Muscle of leg (tissue), 11 donors: ENCODE results near the gene MR1. TPM values are rescaled to one million over a fixed set of nuclear protein-coding genes. Genes with fewer than 3 reads are reported as not detected.

Source experiments
- DNase-seq: peaks from one replicate; pipeline ENCODE4 v3.0.0; 2013
- H3K27ac ChIP-seq: one replicate; pipeline ENCODE4 v1.5.1; 2013; ENCODE audit warnings: mild to moderate bottlenecking, low read length, control low read depth
- H3K27me3 ChIP-seq: one replicate; pipeline ENCODE4 v1.6.1; 2013; ENCODE audit warnings: low read length; ENCODE audit not compliant: control insufficient read depth, insufficient read depth
- H3K36me3 ChIP-seq: one replicate; pipeline ENCODE4 v1.6.1; 2013; ENCODE audit warnings: low read length; ENCODE audit not compliant: control insufficient read depth, insufficient read depth
- H3K4me1 ChIP-seq: one replicate; pipeline ENCODE4 v1.6.1; 2013; ENCODE audit warnings: low read length; ENCODE audit not compliant: control insufficient read depth, insufficient read depth
- H3K4me3 ChIP-seq: one replicate; pipeline ENCODE4 v1.5.1; 2013; ENCODE audit warnings: low read length, control low read depth
- H3K9me3 ChIP-seq: replicated peaks from 2 replicates; pipeline ENCODE4 v1.6.1; 2013; ENCODE audit warnings: low read depth, low read length; ENCODE audit not compliant: control insufficient read depth
- WGBS: methylation state at CpG from one replicate; pipeline ENCODE4 v1.1.5; 2013; ENCODE audit warnings: missing lambda C conversion rate; ENCODE audit not compliant: insufficient coverage; 5-methylcytosine and 5-hydroxymethylcytosine counted together
- polyA plus RNA-seq, 8 donors: library from polyadenylated mRNA; unstranded; fragments of 120-200 nt; gene quantifications; one replicate each; pipeline versions ENCODE4 v1.2.1 to v1.2.3, GENCODE V29; 2013; ENCODE audit warnings: inconsistent platforms in 1 of 8, low replicate concordance in 1 of 8; ENCODE audit not compliant: insufficient read length in 8 of 8, insufficient read depth in 1 of 8
- total RNA-seq: library from RNA; stranded (reverse); fragments of 120-200 nt; gene quantifications from one replicate; pipeline ENCODE4 v1.2.4, GENCODE V29; 2013

Gene MR1
- total and polyA plus RNA-seq, 9 donors, result 3.2 to 6.3 (median 4.1) TPM

- Histone ChIP-seq H3K4me1 (peaks cover 32% of the 10 kb centered on the region), H3K4me3 (peak overlapping the region; percentile 90), H3K27me3 (no peaks in the 10 kb centered on the region), H3K27ac (peak overlapping the region; percentile 89), H3K36me3 (no peaks in the 10 kb centered on the region), H3K9me3 (no peaks in the 10 kb centered on the region)
- WGBS, result under 1% methylated on average over 80 of the region's 104 CpGs
- peak; percentile 96 for DNase-seq
Observed at GRCh38 chr1:181105134-181106021, 71.6 kb downstream of the MR1 start.

DNA sequence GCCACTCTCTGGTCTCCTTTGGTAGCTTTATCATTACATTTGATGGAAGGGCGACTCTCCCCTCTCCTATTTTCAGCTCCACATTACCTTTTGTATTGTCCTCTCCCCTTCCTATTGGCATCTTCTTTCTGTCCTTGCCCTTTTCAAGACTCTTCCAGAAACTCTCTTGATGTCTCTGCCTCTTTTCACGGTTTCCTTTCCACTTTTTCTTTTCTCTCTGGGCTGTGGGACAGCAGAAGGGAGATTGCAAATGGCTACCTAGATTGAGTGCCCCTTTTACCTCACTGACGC, 72.2 kb downstream of the MR1 start:
- H3K4me1 ChIP-seq, result peaks cover 32% of the 10 kb centered on the region
- no peak for DNase-seq
- WGBS, result 70% methylated on average over 3 of the region's 3 CpGs

GRCh38 chr1:181106479-181106878, 72.7 kb downstream of the MR1 start:
- no peak for DNase-seq
- Histone ChIP-seq H3K27me3 (no peaks in the 10 kb centered on the region), H3K4me3 (no peak overlapping the region), H3K36me3 (no peaks in the 10 kb centered on the region), H3K9me3 (no peaks in the 10 kb centered on the region), H3K27ac (peak overlapping the region; percentile 31), H3K4me1 (peaks cover 32% of the 10 kb centered on the region)
- no CpG with 5 or more reads among the region's 6 CpGs for WGBS

More for the DNA sequence above, 72.2 kb downstream of the MR1 start:
- Histone ChIP-seq H3K4me3 (no peak overlapping the region), H3K9me3 (no peaks in the 10 kb centered on the region), H3K36me3 (no peaks in the 10 kb centered on the region), H3K27ac (peak overlapping the region; percentile 74), H3K27me3 (no peaks in the 10 kb centered on the region)

DNA sequence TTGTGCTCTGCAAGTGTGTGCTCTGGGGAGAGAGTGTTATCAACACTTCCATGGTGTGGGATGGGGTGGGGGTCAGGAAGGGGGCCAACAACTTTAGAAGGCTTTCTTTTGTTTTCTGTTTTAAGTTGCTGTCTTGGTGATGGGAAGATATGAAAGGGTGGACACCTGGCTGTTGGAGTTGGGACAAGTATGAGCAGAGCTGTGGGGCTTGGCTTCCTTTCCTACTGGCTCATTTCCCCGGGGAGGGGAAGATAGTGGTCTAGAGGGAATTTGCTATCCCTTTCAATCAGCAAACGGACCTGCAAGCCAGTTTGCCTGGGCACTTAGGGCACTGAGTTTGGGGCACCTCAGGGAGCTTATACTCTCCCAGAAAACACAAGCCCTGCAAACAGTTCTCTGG, 73.9 kb downstream of the MR1 start:
- H3K36me3 ChIP-seq, result no peaks in the 10 kb centered on the region
- H3K27ac ChIP-seq, result no peak overlapping the region
- H3K9me3 ChIP-seq, result no peaks in the 10 kb centered on the region
- no peaks in the 10 kb centered on the region for H3K27me3 ChIP-seq
- no peak for DNase-seq
- no CpG with 5 or more reads among the region's 2 CpGs for WGBS
- no peak overlapping the region for H3K4me3 ChIP-seq
- H3K4me1 ChIP-seq, result peaks cover 38% of the 10 kb centered on the region

- Histone ChIP-seq H3K4me3 (no peak overlapping the region), H3K4me1 (peaks cover 40% of the 10 kb centered on the region), H3K27me3 (no peaks in the 10 kb centered on the region), H3K36me3 (no peaks in the 10 kb centered on the region), H3K27ac (no peak overlapping the region), H3K9me3 (no peaks in the 10 kb centered on the region)
- DNase-seq, result no peak
- 39% methylated on average over 4 of the region's 7 CpGs for WGBS
Observed at GRCh38 chr1:181108304-181108867, 74.6 kb downstream of the MR1 start.

GRCh38 chr1:181110013-181110412, 76.2 kb downstream of the MR1 start:
- Histone ChIP-seq H3K27me3 (no peaks in the 10 kb centered on the region), H3K4me3 (no peak overlapping the region), H3K9me3 (no peaks in the 10 kb centered on the region), H3K36me3 (no peaks in the 10 kb centered on the region), H3K27ac (no peak overlapping the region), H3K4me1 (peaks cover 38% of the 10 kb centered on the region)
- 75% methylated on average over 1 of the region's 2 CpGs for WGBS
- DNase-seq, result no peak

Other genes with a start within 250 kb of the MR1 start
- gene KIAA1614, start 121.1 kb upstream of the MR1 start, total RNA-seq, result 11.7 TPM
- 10 to 100 TPM in 7 of 8 donors, 1 to 10 TPM in 1; 10.0 to 16.3 (median 12.5) TPM for gene KIAA1614, start 121.1 kb upstream of the MR1 start, polyA plus RNA-seq
- 16.4 TPM for gene STX6, start 11.1 kb upstream of the MR1 start, total RNA-seq
- gene STX6, start 11.1 kb upstream of the MR1 start, polyA plus RNA-seq, result 10 to 100 TPM; 15.5 to 21.7 (median 17.1) TPM
- gene IER5, start 54.7 kb downstream of the MR1 start, total RNA-seq, result 7.6 TPM
- gene IER5, start 54.7 kb downstream of the MR1 start, polyA plus RNA-seq, result 10 to 100 TPM in 4 of 8 donors, 1 to 10 TPM in 4; 6.7 to 15.9 (median 9.7) TPM